AG09319 (cell line): ENCODE data around the gene LRCH1.

Experiments
- DNase-seq: peaks from one replicate; pipeline ENCODE4 v3.0.0-alpha.2; 2010; ENCODE audit warnings: low read depth; ENCODE audit errors: extremely low read depth
- CTCF ChIP-seq: IDR thresholded peaks from 2 replicates; pipeline ENCODE4 v1.5.1; 2011; ENCODE audit warnings: low read depth, mild to moderate bottlenecking, inconsistent platforms, low read length, moderate library complexity

LRCH1 gene

GRCh38 chr13:46745706-46746105 lies 192.7 kb downstream of the LRCH1 start:
- no peak for TF ChIP-seq CTCF
- no peak for DNase-seq

GRCh38 chr13:46747031-46747820 lies 194.3 kb downstream of the LRCH1 start:
- TF ChIP-seq CTCF, result no peak
- DNase-seq, result no peak

DNA sequence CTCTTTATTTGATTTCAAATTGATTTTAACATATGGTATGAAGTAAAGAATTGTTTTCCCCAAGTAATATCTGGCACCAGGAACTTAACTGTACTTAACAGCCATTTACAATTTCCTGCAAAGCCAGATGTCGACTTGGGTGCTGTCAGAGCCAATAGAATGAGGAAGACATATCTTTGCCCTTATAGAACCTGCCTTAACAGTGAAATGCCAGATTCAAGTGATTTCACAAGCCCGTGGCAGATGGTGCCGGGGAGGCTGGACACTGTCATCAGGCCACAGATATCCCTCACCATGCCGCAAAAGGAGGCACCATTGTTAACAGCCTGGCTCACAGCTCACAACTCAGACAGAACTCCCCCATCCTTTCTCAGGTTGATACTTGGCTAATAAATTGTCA lies 195.3 kb downstream of the LRCH1 start:
- DNase-seq, result no peak
- TF ChIP-seq CTCF, result no peak

- no peak for TF ChIP-seq CTCF
- DNase-seq, result no peak
Measured at GRCh38 chr13:46749951-46750350, 197.0 kb downstream of the LRCH1 start.

DNA sequence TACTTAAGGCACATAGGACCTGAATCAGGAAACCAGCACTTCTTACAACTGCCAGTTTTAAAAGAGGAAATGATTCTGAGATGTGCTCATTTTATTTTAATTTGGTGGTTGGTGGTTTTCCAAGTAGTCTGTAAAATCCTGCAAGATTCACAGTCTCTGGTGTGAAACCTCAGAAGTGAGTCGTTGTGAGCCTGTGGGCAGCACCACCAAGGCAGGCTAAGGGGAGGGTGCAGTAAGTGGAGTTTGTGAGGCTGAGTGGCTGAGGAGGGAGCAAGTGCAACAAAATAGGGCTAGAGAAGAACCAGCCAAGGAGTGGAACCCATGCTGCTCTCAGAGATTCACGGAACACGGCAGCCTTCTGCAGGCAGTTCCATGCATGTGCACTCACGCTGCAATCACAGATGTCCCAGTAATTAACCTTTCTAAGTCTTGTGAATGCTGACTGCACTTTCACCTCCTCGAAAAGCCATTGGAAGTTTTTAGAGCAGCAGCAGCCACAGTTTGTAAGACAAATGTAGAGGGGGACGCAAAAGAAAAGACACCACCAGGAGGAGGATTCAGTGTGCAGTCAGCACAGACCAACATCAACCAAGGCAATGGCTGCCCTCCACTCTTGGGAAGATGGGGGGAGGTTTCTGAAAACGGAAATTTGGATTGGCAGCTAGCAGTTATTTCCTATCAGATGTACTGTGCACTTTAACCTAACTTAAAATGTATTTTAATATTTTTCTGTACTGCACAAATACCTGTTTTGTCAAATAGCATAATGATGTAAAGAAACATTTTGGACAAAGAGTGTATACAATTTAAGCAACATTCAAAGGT lies 199.1 kb downstream of the LRCH1 start:
- DNase-seq, result no peak
- TF ChIP-seq CTCF, result no peak; the same call in 1 of the 2 replicates

GRCh38 chr13:46753137-46753536 lies 200.2 kb downstream of the LRCH1 start:
- DNase-seq, result no peak
- no peak for TF ChIP-seq CTCF

- no peak for TF ChIP-seq CTCF
- no peak for DNase-seq
Measured at GRCh38 chr13:46753917-46754316, 200.9 kb downstream of the LRCH1 start.
